ENCODE measurements around the gene PROZ. TPM values are rescaled to one million over a fixed set of nuclear protein-coding genes. Genes with fewer than 3 reads are reported as not detected.

Gene PROZ
- total RNA-seq, 4 donors from 2014 or later, result not detected

- Histone ChIP-seq H3K9me3 (no peaks in the 10 kb centered on the region), H3K27ac (no peak overlapping the region), H3K27me3 (peaks cover 0 to 29% of the 10 kb centered on the region in 2 donors), H3K4me3 (no peak overlapping the region), H3K36me3 (no peaks in the 10 kb centered on the region), H3K4me1 (peaks cover 0 to 20% (median 10%) of the 10 kb centered on the region in 4 donors)
- DNase-seq (ENCODE audit: low spot score in 2 of 2), result no peak
- WGBS, 2 donors, result 62 to 74% methylated on average over 9 of the region's 9 CpGs
- TF ChIP-seq POLR2A (IDR thresholded peaks at IDR 0.05) (no peak), EP300 (IDR thresholded peaks at IDR 0.05) (no peak)
- TF ChIP-seq, protein P1, sequence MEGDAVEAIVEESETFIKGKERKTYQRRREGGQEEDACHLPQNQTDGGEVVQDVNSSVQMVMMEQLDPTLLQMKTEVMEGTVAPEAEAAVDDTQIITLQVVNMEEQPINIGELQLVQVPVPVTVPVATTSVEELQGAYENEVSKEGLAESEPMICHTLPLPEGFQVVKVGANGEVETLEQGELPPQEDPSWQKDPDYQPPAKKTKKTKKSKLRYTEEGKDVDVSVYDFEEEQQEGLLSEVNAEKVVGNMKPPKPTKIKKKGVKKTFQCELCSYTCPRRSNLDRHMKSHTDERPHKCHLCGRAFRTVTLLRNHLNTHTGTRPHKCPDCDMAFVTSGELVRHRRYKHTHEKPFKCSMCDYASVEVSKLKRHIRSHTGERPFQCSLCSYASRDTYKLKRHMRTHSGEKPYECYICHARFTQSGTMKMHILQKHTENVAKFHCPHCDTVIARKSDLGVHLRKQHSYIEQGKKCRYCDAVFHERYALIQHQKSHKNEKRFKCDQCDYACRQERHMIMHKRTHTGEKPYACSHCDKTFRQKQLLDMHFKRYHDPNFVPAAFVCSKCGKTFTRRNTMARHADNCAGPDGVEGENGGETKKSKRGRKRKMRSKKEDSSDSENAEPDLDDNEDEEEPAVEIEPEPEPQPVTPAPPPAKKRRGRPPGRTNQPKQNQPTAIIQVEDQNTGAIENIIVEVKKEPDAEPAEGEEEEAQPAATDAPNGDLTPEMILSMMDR (IDR thresholded peaks at IDR 0.05), result no peak
Measured at GRCh38 chr13:113112893-113113845, 45.3 kb upstream of the PROZ start.

GRCh38 chr13:113113846-113114271 lies 44.6 kb upstream of the PROZ start:
- TF ChIP-seq POLR2A (IDR thresholded peaks at IDR 0.05), result no peak
- TF ChIP-seq EP300 (IDR thresholded peaks at IDR 0.05), result no peak
- TF ChIP-seq, protein P1 (IDR thresholded peaks at IDR 0.05), result no peak
- Histone ChIP-seq H3K9me3 (no peaks in the 10 kb centered on the region), H3K27ac (no peak overlapping the region), H3K4me3 (no peak overlapping the region), H3K36me3 (no peaks in the 10 kb centered on the region), H3K27me3 (peaks cover 0 to 29% of the 10 kb centered on the region in 2 donors), H3K4me1 (peaks cover 0 to 20% (median 10%) of the 10 kb centered on the region in 4 donors)
- WGBS, 2 donors, result 89% methylated on average over 8 of the region's 8 CpGs
- no peak for DNase-seq (ENCODE audit: low spot score in 2 of 2)

DNA sequence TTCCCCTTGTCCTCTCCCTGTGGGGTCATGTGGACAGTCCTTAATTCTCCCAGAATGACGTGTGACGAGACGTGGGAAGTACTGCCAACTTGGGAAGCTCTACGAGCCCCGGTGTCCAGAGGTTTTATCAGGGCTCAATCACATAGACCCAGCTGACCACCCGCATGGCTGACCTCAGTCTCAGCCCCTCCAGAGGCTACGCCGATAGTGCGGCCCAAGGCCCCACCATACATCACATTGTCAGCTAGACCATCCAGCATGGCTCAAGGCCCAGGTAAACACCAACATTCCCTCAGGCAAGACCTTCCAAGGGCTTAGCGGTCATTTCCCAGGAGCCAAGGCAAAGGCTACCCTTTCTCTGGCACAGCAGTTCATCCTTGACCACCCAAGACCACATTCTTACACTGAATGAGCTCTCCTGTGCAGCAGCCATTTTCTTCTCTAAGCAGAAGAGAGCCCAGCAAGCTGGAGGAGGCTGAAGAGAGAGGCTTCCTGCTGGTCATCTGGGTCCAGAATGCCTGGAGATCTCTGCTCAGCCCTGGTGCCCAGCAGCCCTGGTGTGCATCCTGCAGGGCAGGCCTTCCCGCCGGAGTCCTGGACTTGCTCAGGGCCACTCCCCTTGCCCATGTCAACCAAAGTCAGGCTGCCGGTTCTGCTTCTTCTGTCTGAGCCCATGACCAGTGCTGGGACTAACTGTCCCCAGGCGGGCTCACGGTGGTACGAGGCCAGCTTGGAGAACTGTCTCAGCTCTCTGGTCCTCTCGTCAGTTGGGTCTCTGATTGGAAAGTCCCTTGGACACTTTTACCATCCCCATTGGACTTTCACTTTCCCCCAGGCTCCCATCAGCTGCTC lies 43.7 kb upstream of the PROZ start:
- TF ChIP-seq, protein P1 (IDR thresholded peaks at IDR 0.05), result no peak
- no peak for TF ChIP-seq EP300 (IDR thresholded peaks at IDR 0.05)
- TF ChIP-seq POLR2A (IDR thresholded peaks at IDR 0.05), result no peak
- Histone ChIP-seq H3K27me3 (peaks cover 0 to 21% of the 10 kb centered on the region in 2 donors), H3K9me3 (no peaks in the 10 kb centered on the region), H3K4me1 (peaks cover 0 to 14% (median 9%) of the 10 kb centered on the region in 4 donors), H3K4me3 (no peak overlapping the region), H3K36me3 (no peaks in the 10 kb centered on the region), H3K27ac (no peak overlapping the region)
- no peak for DNase-seq (ENCODE audit: low spot score in 2 of 2)
- 84 to 89% methylated on average over 15 to 17 of the region's 17 CpGs for WGBS, 2 donors

- 72 to 81% methylated on average over 15 to 20 of the region's 21 CpGs for WGBS, 2 donors
- H3K27me3 ChIP-seq, result peaks cover 0 to 12% of the 10 kb centered on the region in 2 donors
- H3K4me1 ChIP-seq, result peaks cover 0 to 5% (median 2%) of the 10 kb centered on the region in 4 donors
- H3K36me3 ChIP-seq, result no peaks in the 10 kb centered on the region
- H3K9me3 ChIP-seq, result no peaks in the 10 kb centered on the region
- TF ChIP-seq EP300 (IDR thresholded peaks at IDR 0.05), result no peak
- no peak for TF ChIP-seq POLR2A (IDR thresholded peaks at IDR 0.05)
- TF ChIP-seq, protein P1 (IDR thresholded peaks at IDR 0.05), result no peak
- H3K27ac ChIP-seq, result no peak overlapping the region
- no peak overlapping the region for H3K4me3 ChIP-seq
- DNase-seq (ENCODE audit: low spot score in 2 of 2), result no peak
Measured at GRCh38 chr13:113115363-113116205, 42.9 kb upstream of the PROZ start.
